Osteoblast (primary cell): ENCODE results near the gene PRMT9. TPM values are rescaled to one million over a fixed set of nuclear protein-coding genes. Genes with fewer than 3 reads are reported as not detected.

Source experiments
- DNase-seq: peaks from one replicate; pipeline ENCODE4 v3.0.0; 2011; ENCODE audit warnings: low spot score, mixed read lengths; ENCODE audit not compliant: insufficient read length; ENCODE audit errors: missing footprints
- H2AFZ ChIP-seq: 2 replicates; pipeline ENCODE4 v1.6.0; 2011; ENCODE audit warnings: mild to moderate bottlenecking, low read length
- H3K27ac ChIP-seq: 2 replicates; pipeline ENCODE4 v1.5.1; 2011; ENCODE audit warnings: mild to moderate bottlenecking, low read depth, low read length, moderate library complexity
- H3K27me3 ChIP-seq: 2 replicates; pipeline ENCODE4 v1.6.0; 2012; ENCODE audit warnings: mild to moderate bottlenecking, control low read depth, inconsistent platforms, low read length, moderate library complexity; ENCODE audit not compliant: insufficient read depth
- H3K36me3 ChIP-seq: 2 replicates; pipeline ENCODE4 v1.5.1; 2011; ENCODE audit warnings: mild to moderate bottlenecking, low read length, control low read depth, moderate library complexity; ENCODE audit not compliant: insufficient read depth
- H3K4me1 ChIP-seq: 2 replicates; pipeline ENCODE4 v1.5.1; 2011; ENCODE audit warnings: mild to moderate bottlenecking, low read length, control low read depth, moderate library complexity; ENCODE audit not compliant: insufficient read depth
- H3K4me2 ChIP-seq: 2 replicates; pipeline ENCODE4 v1.6.0; 2011; ENCODE audit warnings: mild to moderate bottlenecking, low read length; ENCODE audit not compliant: insufficient read depth
- H3K4me3 ChIP-seq: fragments of 200-600 bp; sonication (generic); 3 replicates; pipeline ENCODE4 v1.5.1; 2012; ENCODE audit warnings: mild to moderate bottlenecking, low read length, inconsistent platforms; ENCODE audit not compliant: insufficient read depth
- H3K79me2 ChIP-seq: 2 replicates; pipeline ENCODE4 v1.6.0; 2012; ENCODE audit warnings: mild to moderate bottlenecking, low read length, control low read depth, inconsistent platforms; ENCODE audit not compliant: insufficient read depth
- H3K9me3 ChIP-seq: 2 replicates; pipeline ENCODE4 v1.5.1; 2011; ENCODE audit warnings: low read depth, low read length, control low read depth
- H4K20me1 ChIP-seq: 2 replicates; pipeline ENCODE4 v1.6.0; 2012; ENCODE audit warnings: mild to moderate bottlenecking, low read length, control low read depth; ENCODE audit not compliant: insufficient read depth
- CTCF ChIP-seq: IDR thresholded peaks from 2 replicates; pipeline ENCODE4 v1.5.1; 2011; ENCODE audit warnings: mild to moderate bottlenecking, low read depth, low read length, moderate library complexity; ENCODE audit errors: extremely low read depth
- total RNA-seq: library from RNA; depleted of rRNA; stranded (reverse); fragments of >200 nt; gene quantifications from 2 replicates; pipeline ENCODE4 v1.2.3, GENCODE V29; 2012

Gene PRMT9
- total RNA-seq, 1 donor = 9.0 TPM

GRCh38 chr4:147730333-147730732, 46.4 kb upstream of the PRMT9 start:
- no peak for DNase-seq
- Histone ChIP-seq H3K4me1 (peaks cover 30% of the 10 kb centered on the region), H3K27ac (no peak overlapping the region), H3K27me3 (no peaks in the 10 kb centered on the region), H3K4me2 (no peak overlapping the region), H3K4me3 (no peak overlapping the region), H4K20me1 (no peaks in the 10 kb centered on the region), H3K79me2 (peaks cover 28% of the 10 kb centered on the region), H3K9me3 (no peaks in the 10 kb centered on the region), H3K36me3 (no peaks in the 10 kb centered on the region), H2AFZ (no peak overlapping the region)
- TF ChIP-seq CTCF = peak; percentile 24

GRCh38 chr4:147727476-147728028, 43.6 kb upstream of the PRMT9 start:
- Histone ChIP-seq H3K4me2 (no peak overlapping the region), H3K4me3 (no peak overlapping the region), H4K20me1 (no peaks in the 10 kb centered on the region), H3K9me3 (no peaks in the 10 kb centered on the region), H2AFZ (no peak overlapping the region), H3K27ac (no peak overlapping the region), H3K27me3 (no peaks in the 10 kb centered on the region), H3K79me2 (peaks cover under 1% of the 10 kb centered on the region), H3K4me1 (peaks cover 13% of the 10 kb centered on the region), H3K36me3 (no peaks in the 10 kb centered on the region)
- TF ChIP-seq CTCF = no peak
- DNase-seq = no peak

- Histone ChIP-seq H3K9me3 (no peaks in the 10 kb centered on the region), H3K4me1 (peaks cover 9% of the 10 kb centered on the region), H3K79me2 (no peaks in the 10 kb centered on the region), H3K4me2 (no peak overlapping the region), H4K20me1 (no peaks in the 10 kb centered on the region), H3K27ac (no peak overlapping the region), H3K36me3 (no peaks in the 10 kb centered on the region), H3K4me3 (no peak overlapping the region), H2AFZ (no peak overlapping the region), H3K27me3 (no peaks in the 10 kb centered on the region)
- DNase-seq = no peak
- TF ChIP-seq CTCF = no peak
Observed at GRCh38 chr4:147725673-147726072, 41.7 kb upstream of the PRMT9 start.

- Histone ChIP-seq H3K79me2 (no peaks in the 10 kb centered on the region), H4K20me1 (no peaks in the 10 kb centered on the region), H3K4me2 (no peak overlapping the region), H3K36me3 (no peaks in the 10 kb centered on the region), H2AFZ (no peak overlapping the region), H3K9me3 (no peaks in the 10 kb centered on the region), H3K27me3 (no peaks in the 10 kb centered on the region), H3K4me3 (no peak overlapping the region), H3K27ac (no peak overlapping the region), H3K4me1 (peaks cover 6% of the 10 kb centered on the region)
- DNase-seq = no peak
- TF ChIP-seq CTCF = no peak
Observed at GRCh38 chr4:147724468-147725201, 40.7 kb upstream of the PRMT9 start.
